Cardiac muscle cell (in vitro differentiated cells and primary cell): ENCODE data around the gene UNC79. TPM values are rescaled to one million over a fixed set of nuclear protein-coding genes. Genes with fewer than 3 reads are reported as not detected.

Source experiments
- DNase-seq, 2 donors: peaks; one replicate each; pipeline versions ENCODE4 v3.0.0 to v3.0.0-alpha.2; 2010 to 2017; ENCODE audit warnings: low read depth in 1 of 2, low spot score in 1 of 2
- H3K27ac ChIP-seq: fragments of 200-600 bp; sonication (generic); 2 replicates; pipeline ENCODE4 v1.5.1; 2016
- H3K27me3 ChIP-seq: fragments of 200-600 bp; sonication (generic); 2 replicates; pipeline ENCODE4 v1.6.0; 2016; ENCODE audit warnings: control low read depth
- H3K36me3 ChIP-seq: fragments of 200-600 bp; sonication (generic); 2 replicates; pipeline ENCODE4 v1.5.1; 2016; ENCODE audit warnings: control low read depth
- H3K4me1 ChIP-seq: fragments of 200-600 bp; sonication (generic); 2 replicates; pipeline ENCODE4 v1.8.1; 2017; ENCODE audit warnings: low read depth, mild to moderate bottlenecking, mixed run types
- H3K4me3 ChIP-seq: fragments of 200-600 bp; sonication (generic); 2 replicates; pipeline ENCODE4 v1.5.1; 2016; ENCODE audit warnings: mild to moderate bottlenecking
- H3K9me3 ChIP-seq: fragments of 200-600 bp; sonication (generic); 2 replicates; pipeline ENCODE4 v1.5.1; 2017; ENCODE audit warnings: low read depth, mild to moderate bottlenecking, control low read depth
- CTCF ChIP-seq: IDR thresholded peaks from 2 replicates; pipeline ENCODE4 v1.5.1; 2012; ENCODE audit warnings: low read depth, mild to moderate bottlenecking, low read length
- polyA plus RNA-seq: library from polyadenylated mRNA; unstranded; fragments of >200 nt; fragmentation: Nextera tagmentation; extraction: Ambion mirVana; gene quantifications from 2 replicates; pipeline ENCODE4 v1.2.1, GENCODE V29; 2016
- total RNA-seq: library from RNA; depleted of rRNA; stranded (reverse); fragments of >200 nt; gene quantifications from 2 replicates; pipeline ENCODE4 v1.2.3, GENCODE V29; 2016

UNC79 gene
- total and polyA plus RNA-seq, 2 experiments from 2014 or later, result 1.5 to 6.5 TPM

- no peak overlapping the region for H3K4me3 ChIP-seq
- no peak overlapping the region for H3K27ac ChIP-seq
- H3K4me1 ChIP-seq, result no peaks in the 10 kb centered on the region
- no peaks in the 10 kb centered on the region for H3K27me3 ChIP-seq
- DNase-seq, result no peak
- H3K9me3 ChIP-seq, result no peaks in the 10 kb centered on the region
- no peaks in the 10 kb centered on the region for H3K36me3 ChIP-seq
- TF ChIP-seq CTCF, result no peak
Measured at GRCh38 chr14:93707475-93707874, 276.7 kb downstream of the UNC79 start.

- H3K27me3 ChIP-seq, result no peaks in the 10 kb centered on the region
- no peak for TF ChIP-seq CTCF
- no peak overlapping the region for H3K27ac ChIP-seq
- H3K36me3 ChIP-seq, result no peaks in the 10 kb centered on the region
- no peaks in the 10 kb centered on the region for H3K9me3 ChIP-seq
- no peaks in the 10 kb centered on the region for H3K4me1 ChIP-seq
- no peak for DNase-seq
- no peak overlapping the region for H3K4me3 ChIP-seq
Measured at GRCh38 chr14:93708311-93708734, 277.6 kb downstream of the UNC79 start.

- no peak overlapping the region for H3K27ac ChIP-seq
- TF ChIP-seq CTCF, result no peak
- H3K27me3 ChIP-seq, result no peaks in the 10 kb centered on the region
- DNase-seq, result no peak
- no peaks in the 10 kb centered on the region for H3K9me3 ChIP-seq
- no peaks in the 10 kb centered on the region for H3K36me3 ChIP-seq
- no peak overlapping the region for H3K4me3 ChIP-seq
- no peaks in the 10 kb centered on the region for H3K4me1 ChIP-seq
Measured at GRCh38 chr14:93708800-93709199, 278.1 kb downstream of the UNC79 start.

- Histone ChIP-seq H3K4me3 (no peak overlapping the region), H3K27me3 (no peaks in the 10 kb centered on the region), H3K4me1 (no peaks in the 10 kb centered on the region), H3K27ac (no peak overlapping the region), H3K9me3 (no peaks in the 10 kb centered on the region), H3K36me3 (no peaks in the 10 kb centered on the region)
- TF ChIP-seq CTCF, result no peak
- no peak for DNase-seq
Measured at GRCh38 chr14:93709249-93709648, 278.5 kb downstream of the UNC79 start.

GRCh38 chr14:93712079-93712837 is 281.5 kb downstream of the UNC79 start:
- Histone ChIP-seq H3K36me3 (no peaks in the 10 kb centered on the region), H3K27ac (no peak overlapping the region), H3K4me3 (no peak overlapping the region), H3K9me3 (no peaks in the 10 kb centered on the region), H3K27me3 (no peaks in the 10 kb centered on the region), H3K4me1 (no peaks in the 10 kb centered on the region)
- DNase-seq, result no peak
- no peak for TF ChIP-seq CTCF
